C4-2B (cell line): ENCODE measurements around the gene SORCS1.

Source experiments
- CTCF ChIP-seq: fragments of 450-650 bp; conservative IDR thresholded peaks from 2 replicates; pipeline ENCODE4 v1.5.1; 2017; ENCODE audit warnings: mild to moderate bottlenecking
- ZFX ChIP-seq: fragments of 450-650 bp; IDR thresholded peaks from 2 replicates; pipeline ENCODE4 v1.6.1; 2017

GRCh38 chr10:106751091-106751490 lies 413.4 kb downstream of the SORCS1 start:
- no peak for TF ChIP-seq CTCF
- no peak for TF ChIP-seq ZFX
